ENCODE measurements around the gene NLRC5. TPM values are rescaled to one million over a fixed set of nuclear protein-coding genes. Genes with fewer than 3 reads are reported as not detected.

The NLRC5 gene
- total and polyA plus RNA-seq, 7 experiments from 2014 or later: 76.0 to 615 (median 392) TPM

GRCh38 chr16:57017251-57017650, 27.9 kb downstream of the NLRC5 start:
- DNase-seq (no peak), ATAC-seq (no peak)
- Mint-ChIP-seq H3K4me3 (peak overlapping the region in 9 of 10 donors; percentile 9 to 77 (median 42)), H3K36me3 (peaks cover 23 to 63% (median 54%) of the 10 kb centered on the region in 5 donors), H3K27me3 (no peaks in the 10 kb centered on the region), H3K4me1 (peaks cover 63 to 96% (median 86%) of the 10 kb centered on the region in 7 donors), H3K9me3 (no peaks in the 10 kb centered on the region), H3K27ac (peak overlapping the region; percentile 71 to 96 (median 89))
- POLR2A ChIA-PET: interaction anchor here (1.0 to 13.1 kb wide), 8 partner anchors 10 to 28 kb away, joined by 3 to 182 read pairs (median 10); partner anchors contain the start of gene NLRC5
- intact Hi-C loops (cut with micrococcal nuclease): no loop called here
- H3K27me3 ChIP-seq (ENCODE audit: control insufficient read depth in 2 of 2, insufficient read depth in 2 of 2, low read length in 2 of 2): no peaks in the 10 kb centered on the region
- H3K27ac ChIP-seq (ENCODE audit: low read depth, low read length): peak overlapping the region; percentile 66
- CTCF ChIA-PET: interaction anchor here (1.9 kb wide), 1 partner anchor 23 kb away, joined by 4 read pairs; no protein-coding TSS in a partner anchor
- no peak overlapping the region for H3K4me3 ChIP-seq (ENCODE audit: low read length)
- peaks cover 60 to 63% of the 10 kb centered on the region in 2 donors for H3K4me1 ChIP-seq (ENCODE audit: control insufficient read depth in 2 of 2, insufficient read depth in 2 of 2, low read length in 2 of 2)
- H3K9me3 ChIP-seq (ENCODE audit: control insufficient read depth in 2 of 3, low read length in 3 of 3): no peaks in the 10 kb centered on the region
- H3K36me3 ChIP-seq (ENCODE audit: control insufficient read depth in 2 of 3, insufficient read depth in 3 of 3, low read length in 3 of 3): peaks cover 34 to 54% (median 39%) of the 10 kb centered on the region in 3 experiments

- Histone ChIP-seq H3K27ac (ENCODE audit: low read depth, low read length) (peak overlapping the region; percentile 15), H3K27me3 (ENCODE audit: control insufficient read depth in 2 of 2, insufficient read depth in 2 of 2, low read length in 2 of 2) (no peaks in the 10 kb centered on the region), H3K36me3 (ENCODE audit: control insufficient read depth in 2 of 3, insufficient read depth in 3 of 3, low read length in 3 of 3) (peaks cover 34 to 68% (median 40%) of the 10 kb centered on the region in 3 experiments), H3K4me3 (ENCODE audit: low read length) (no peak overlapping the region), H3K9me3 (ENCODE audit: control insufficient read depth in 2 of 3, low read length in 3 of 3) (no peaks in the 10 kb centered on the region), H3K4me1 (ENCODE audit: control insufficient read depth in 2 of 2, insufficient read depth in 2 of 2, low read length in 2 of 2) (peaks cover 59 to 68% of the 10 kb centered on the region in 2 donors)
- CTCF ChIA-PET: interaction anchor here (0.6 to 1.4 kb wide), 4 partner anchors 10 to 57 kb away, joined by 3 to 4 read pairs (median 3); no protein-coding TSS in a partner anchor
- Mint-ChIP-seq H3K4me3 (peak overlapping the region in 1 of 10 donors; percentile 30), H3K27me3 (no peaks in the 10 kb centered on the region), H3K27ac (peak overlapping the region; percentile 20 to 94 (median 75)), H3K36me3 (peaks cover 23 to 67% (median 61%) of the 10 kb centered on the region in 5 donors), H3K4me1 (peaks cover 69 to 96% (median 87%) of the 10 kb centered on the region in 7 donors), H3K9me3 (no peaks in the 10 kb centered on the region)
- intact Hi-C loops (cut with micrococcal nuclease): no loop called here
- POLR2A ChIA-PET: interaction anchor here (0.7 to 12.5 kb wide), 7 partner anchors 8 to 54 kb away, joined by 3 to 172 read pairs (median 4); partner anchors contain the start of gene NLRC5
- DNase-seq (no peak), ATAC-seq (no peak)
These were observed 30.4 kb downstream of the NLRC5 start for GRCh38 chr16:57019746-57020145.

GRCh38 chr16:57020651-57021050, 31.3 kb downstream of the NLRC5 start:
- no peaks in the 10 kb centered on the region for H3K27me3 Mint-ChIP-seq
- intact Hi-C loops (cut with micrococcal nuclease): no loop called here
- H3K4me1 Mint-ChIP-seq: peaks cover 70 to 98% (median 89%) of the 10 kb centered on the region in 7 donors
- peaks cover 52 to 69% of the 10 kb centered on the region in 2 donors for H3K4me1 ChIP-seq (ENCODE audit: control insufficient read depth in 2 of 2, insufficient read depth in 2 of 2, low read length in 2 of 2)
- CTCF ChIA-PET: interaction anchor here (0.6 to 1.0 kb wide), 4 partner anchors 11 to 58 kb away, joined by 3 to 4 read pairs (median 3); no protein-coding TSS in a partner anchor
- peak overlapping the region in 8 of 9 donors; percentile 77 to 94 (median 89) for H3K27ac Mint-ChIP-seq
- H3K27ac ChIP-seq (ENCODE audit: low read depth, low read length): no peak overlapping the region
- H3K27me3 ChIP-seq (ENCODE audit: control insufficient read depth in 2 of 2, insufficient read depth in 2 of 2, low read length in 2 of 2): no peaks in the 10 kb centered on the region
- no peak overlapping the region for H3K4me3 ChIP-seq (ENCODE audit: low read length)
- H3K9me3 Mint-ChIP-seq: no peaks in the 10 kb centered on the region
- no peak for ATAC-seq
- POLR2A ChIA-PET: interaction anchor here (0.6 to 12.5 kb wide), 9 partner anchors 8 to 55 kb away, joined by 3 to 172 read pairs (median 4); partner anchors contain the start of gene NLRC5
- peaks cover 23 to 71% (median 65%) of the 10 kb centered on the region in 5 donors for H3K36me3 Mint-ChIP-seq
- peaks cover 34 to 75% (median 40%) of the 10 kb centered on the region in 3 experiments for H3K36me3 ChIP-seq (ENCODE audit: control insufficient read depth in 2 of 3, insufficient read depth in 3 of 3, low read length in 3 of 3)
- H3K4me3 Mint-ChIP-seq: peak overlapping the region in 5 of 10 donors; percentile 47 to 87 (median 75)
- DNase-seq: no peak
- H3K9me3 ChIP-seq (ENCODE audit: control insufficient read depth in 2 of 3, low read length in 3 of 3): no peaks in the 10 kb centered on the region

GRCh38 chr16:57021757-57022156, 32.4 kb downstream of the NLRC5 start:
- Histone ChIP-seq H3K9me3 (ENCODE audit: control insufficient read depth in 2 of 3, low read length in 3 of 3) (no peaks in the 10 kb centered on the region), H3K4me1 (ENCODE audit: control insufficient read depth in 2 of 2, insufficient read depth in 2 of 2, low read length in 2 of 2) (peaks cover 44 to 70% of the 10 kb centered on the region in 2 donors), H3K27me3 (ENCODE audit: control insufficient read depth in 2 of 2, insufficient read depth in 2 of 2, low read length in 2 of 2) (no peaks in the 10 kb centered on the region), H3K27ac (ENCODE audit: low read depth, low read length) (peak overlapping the region; percentile 68), H3K36me3 (ENCODE audit: control insufficient read depth in 2 of 3, insufficient read depth in 3 of 3, low read length in 3 of 3) (peaks cover 31 to 86% (median 40%) of the 10 kb centered on the region in 3 experiments), H3K4me3 (ENCODE audit: low read length) (no peak overlapping the region)
- ChIA-PET CTCF (interaction anchor here (1.5 to 1.8 kb wide), 2 partner anchors 20 to 57 kb away, joined by 3 to 6 read pairs; no protein-coding TSS in a partner anchor), POLR2A (interaction anchor here (0.8 to 12.5 kb wide), 8 partner anchors 9 to 79 kb away, joined by 3 to 172 read pairs (median 8); partner anchors contain the start of gene NLRC5)
- intact Hi-C loops (cut with micrococcal nuclease): no loop called here
- Mint-ChIP-seq H3K36me3 (peaks cover 18 to 76% (median 62%) of the 10 kb centered on the region in 5 donors), H3K27me3 (no peaks in the 10 kb centered on the region), H3K4me1 (peaks cover 74 to 99% (median 92%) of the 10 kb centered on the region in 7 donors), H3K9me3 (no peaks in the 10 kb centered on the region), H3K27ac (peak overlapping the region in 8 of 9 donors; percentile 77 to 94 (median 89)), H3K4me3 (peak overlapping the region in 9 of 10 donors; percentile 4 to 87 (median 55))
- DNase-seq (no peak), ATAC-seq (no peak)

- intact Hi-C loops (cut with micrococcal nuclease): no loop called here
- Mint-ChIP-seq H3K4me1 (peaks cover 73 to 99% (median 92%) of the 10 kb centered on the region in 7 donors), H3K9me3 (no peaks in the 10 kb centered on the region), H3K27ac (peak overlapping the region; percentile 77 to 94 (median 90)), H3K4me3 (peak overlapping the region; percentile 7 to 87 (median 66)), H3K27me3 (no peaks in the 10 kb centered on the region), H3K36me3 (peaks cover 18 to 76% (median 60%) of the 10 kb centered on the region in 5 donors)
- POLR2A ChIA-PET: interaction anchor here (0.8 to 12.5 kb wide), 9 partner anchors 9 to 89 kb away, joined by 3 to 172 read pairs (median 6); partner anchors contain the start of gene NLRC5
- Histone ChIP-seq H3K9me3 (ENCODE audit: control insufficient read depth in 2 of 3, low read length in 3 of 3) (no peaks in the 10 kb centered on the region), H3K27ac (ENCODE audit: low read depth, low read length) (peak overlapping the region; percentile 68), H3K27me3 (ENCODE audit: control insufficient read depth in 2 of 2, insufficient read depth in 2 of 2, low read length in 2 of 2) (no peaks in the 10 kb centered on the region), H3K4me3 (ENCODE audit: low read length) (peak overlapping the region; percentile 25), H3K36me3 (ENCODE audit: control insufficient read depth in 2 of 3, insufficient read depth in 3 of 3, low read length in 3 of 3) (peaks cover 24 to 84% (median 36%) of the 10 kb centered on the region in 3 experiments), H3K4me1 (ENCODE audit: control insufficient read depth in 2 of 2, insufficient read depth in 2 of 2, low read length in 2 of 2) (peaks cover 48 to 70% of the 10 kb centered on the region in 2 donors)
- CTCF ChIA-PET: interaction anchor here (0.7 to 1.8 kb wide), 4 partner anchors 14 to 239 kb away, joined by 3 to 6 read pairs (median 4); no protein-coding TSS in a partner anchor
- no peak for ATAC-seq
- DNase-seq: no peak
These were observed 33.1 kb downstream of the NLRC5 start for GRCh38 chr16:57022445-57022844.

GRCh38 chr16:57023541-57024249, 34.3 kb downstream of the NLRC5 start:
- no peaks in the 10 kb centered on the region for H3K27me3 Mint-ChIP-seq
- peak overlapping the region; percentile 77 to 94 (median 90) for H3K27ac Mint-ChIP-seq
- H3K9me3 Mint-ChIP-seq: no peaks in the 10 kb centered on the region
- DNase-seq: peak; percentile 54 to 80 (median 70)
- peak overlapping the region; percentile 68 for H3K27ac ChIP-seq (ENCODE audit: low read depth, low read length)
- H3K36me3 Mint-ChIP-seq: peaks cover 9 to 70% (median 51%) of the 10 kb centered on the region in 5 donors
- H3K4me1 ChIP-seq (ENCODE audit: control insufficient read depth in 2 of 2, insufficient read depth in 2 of 2, low read length in 2 of 2): peaks cover 53 to 79% of the 10 kb centered on the region in 2 donors
- H3K4me1 Mint-ChIP-seq: peaks cover 74 to 99% (median 92%) of the 10 kb centered on the region in 7 donors
- no peaks in the 10 kb centered on the region for H3K27me3 ChIP-seq (ENCODE audit: control insufficient read depth in 2 of 2, insufficient read depth in 2 of 2, low read length in 2 of 2)
- ChIA-PET POLR2A (interaction anchor here (0.7 to 12.5 kb wide), 13 partner anchors 9 to 92 kb away, joined by 3 to 172 read pairs (median 5); partner anchors contain the start of genes HERPUD1 and NLRC5), CTCF (interaction anchor here (1.0 to 1.8 kb wide), 4 partner anchors 9 to 18 kb away, joined by 3 to 6 read pairs (median 4); no protein-coding TSS in a partner anchor)
- H3K4me3 ChIP-seq (ENCODE audit: low read length): peak overlapping the region; percentile 25
- intact Hi-C loops (cut with micrococcal nuclease): loop anchor here (1.0 kb wide), 1 partner anchor 9 kb away; no protein-coding TSS in a partner anchor
- peaks cover 21 to 80% (median 32%) of the 10 kb centered on the region in 3 experiments for H3K36me3 ChIP-seq (ENCODE audit: control insufficient read depth in 2 of 3, insufficient read depth in 3 of 3, low read length in 3 of 3)
- H3K9me3 ChIP-seq (ENCODE audit: control insufficient read depth in 2 of 3, low read length in 3 of 3): no peaks in the 10 kb centered on the region
- peak; percentile 95 for ATAC-seq
- peak overlapping the region; percentile 60 to 87 (median 75) for H3K4me3 Mint-ChIP-seq
